Colonic mucosa (tissue), 4 donors: ENCODE data around the gene ACKR4. TPM values are rescaled to one million over a fixed set of nuclear protein-coding genes. Genes with fewer than 3 reads are reported as not detected.
"Not testable (repeated sequence)": the region's sequence is repeated elsewhere in the genome, so short reads cannot be mapped to it uniquely, and the experiment has no call there.

Experiments used
- DNase-seq: peaks from one replicate; pipeline ENCODE4 v3.0.0-alpha.2; 2020
- H3K27ac ChIP-seq: fragments of 200-600 bp; one replicate; pipeline ENCODE4 v1.8.0; 2021
- H3K27me3 ChIP-seq: fragments of 200-600 bp; one replicate; pipeline ENCODE4 v1.8.0; 2021
- H3K36me3 ChIP-seq: fragments of 200-600 bp; one replicate; pipeline ENCODE4 v1.8.0; 2021
- H3K4me1 ChIP-seq: fragments of 200-600 bp; one replicate; pipeline ENCODE4 v1.8.0; 2021; ENCODE audit warnings: mild to moderate bottlenecking
- H3K4me3 ChIP-seq: fragments of 200-600 bp; one replicate; pipeline ENCODE4 v1.8.0; 2021
- H3K9ac ChIP-seq, 2 donors: one replicate each; pipeline ENCODE4 v1.7.0; 2013; ENCODE audit warnings: control low read depth in 2 of 2, low read depth in 2 of 2, low read length in 2 of 2
- H3K9me3 ChIP-seq: fragments of 200-600 bp; one replicate; pipeline ENCODE4 v1.8.0; 2021
- intact Hi-C: fragments of 100-400 bp; cut with DNase I; formaldehyde crosslinking; loops from one replicate; pipeline ENCODE4 v1.14.1; 2022
- total RNA-seq, 2 donors: library from RNA; stranded (reverse); fragmentation: NEBNext Ultra II Directional in 1 of 2; extraction: Animal tissue kit (Norgen Biotek cat#: 25700) in 1 of 2; gene quantifications; one replicate each; pipeline ENCODE4 v1.2.1, GENCODE V29; 2021
- TF ChIP-seq, protein P1 (sequence below): fragments of 200-600 bp; IDR thresholded peaks from one replicate; pipeline ENCODE4 v1.8.0; 2022; ENCODE audit warnings: antibody characterized with exemption, mild to moderate bottlenecking
- donor health status: healthy.
- donor health status: DM: no; HTN: no; CAD: no.
- donor health status: DM: no; HTN: no; CAD: no.

Gene ACKR4
- total RNA-seq, 2 donors from 2014 or later = 0.90 TPM; not detected in 1

DNA sequence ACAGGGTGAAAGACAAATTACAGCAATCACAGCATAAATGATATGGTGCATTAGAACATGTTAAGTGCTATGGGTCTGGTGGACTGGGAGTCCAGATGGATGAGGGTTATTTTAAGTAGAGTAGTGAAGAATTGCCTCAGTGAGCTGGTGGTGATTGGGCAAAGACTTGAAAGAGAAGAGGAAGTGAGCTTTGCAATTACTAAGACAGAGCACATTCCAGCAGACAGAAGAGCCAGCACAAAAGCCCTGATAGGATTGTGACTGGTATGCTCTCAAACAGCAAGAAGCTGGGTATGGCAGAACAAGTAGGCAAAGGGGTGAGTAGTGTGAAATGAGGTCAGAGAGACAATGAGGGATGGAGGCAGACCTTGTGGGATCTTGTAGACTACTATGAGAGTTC, 2.1 kb upstream of the ACKR4 start:
- intact Hi-C loops = no loop called here
- no peaks in the 10 kb centered on the region for H3K27me3 ChIP-seq
- H3K9me3 ChIP-seq = no peaks in the 10 kb centered on the region
- no peak overlapping the region for H3K4me3 ChIP-seq
- TF ChIP-seq, protein P1, sequence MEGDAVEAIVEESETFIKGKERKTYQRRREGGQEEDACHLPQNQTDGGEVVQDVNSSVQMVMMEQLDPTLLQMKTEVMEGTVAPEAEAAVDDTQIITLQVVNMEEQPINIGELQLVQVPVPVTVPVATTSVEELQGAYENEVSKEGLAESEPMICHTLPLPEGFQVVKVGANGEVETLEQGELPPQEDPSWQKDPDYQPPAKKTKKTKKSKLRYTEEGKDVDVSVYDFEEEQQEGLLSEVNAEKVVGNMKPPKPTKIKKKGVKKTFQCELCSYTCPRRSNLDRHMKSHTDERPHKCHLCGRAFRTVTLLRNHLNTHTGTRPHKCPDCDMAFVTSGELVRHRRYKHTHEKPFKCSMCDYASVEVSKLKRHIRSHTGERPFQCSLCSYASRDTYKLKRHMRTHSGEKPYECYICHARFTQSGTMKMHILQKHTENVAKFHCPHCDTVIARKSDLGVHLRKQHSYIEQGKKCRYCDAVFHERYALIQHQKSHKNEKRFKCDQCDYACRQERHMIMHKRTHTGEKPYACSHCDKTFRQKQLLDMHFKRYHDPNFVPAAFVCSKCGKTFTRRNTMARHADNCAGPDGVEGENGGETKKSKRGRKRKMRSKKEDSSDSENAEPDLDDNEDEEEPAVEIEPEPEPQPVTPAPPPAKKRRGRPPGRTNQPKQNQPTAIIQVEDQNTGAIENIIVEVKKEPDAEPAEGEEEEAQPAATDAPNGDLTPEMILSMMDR = no peak
- no peaks in the 10 kb centered on the region for H3K4me1 ChIP-seq
- H3K9ac ChIP-seq = no peak overlapping the region
- no peaks in the 10 kb centered on the region for H3K36me3 ChIP-seq
- DNase-seq = no peak
- no peak overlapping the region for H3K27ac ChIP-seq

DNA sequence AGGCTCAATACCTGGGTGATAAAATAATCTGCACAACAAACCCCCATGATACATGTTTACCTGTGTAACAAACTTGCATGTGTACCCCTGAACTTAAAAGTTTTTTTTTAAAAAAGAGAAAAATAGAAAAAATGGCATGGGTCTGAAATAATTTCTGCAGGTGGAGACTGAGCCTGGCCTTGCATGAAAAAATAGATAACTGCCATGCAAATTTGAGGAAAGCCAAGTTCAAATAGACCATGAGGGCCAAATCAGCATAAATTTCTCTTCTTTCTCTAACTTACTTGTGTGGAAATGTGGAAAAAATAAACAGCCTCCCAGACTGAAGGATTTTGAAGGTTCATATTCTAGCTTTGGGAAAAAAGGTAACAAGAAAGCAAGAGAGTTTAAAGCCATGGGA, 744 bp upstream of the ACKR4 start:
- TF ChIP-seq, protein P1 = no peak

DNA sequence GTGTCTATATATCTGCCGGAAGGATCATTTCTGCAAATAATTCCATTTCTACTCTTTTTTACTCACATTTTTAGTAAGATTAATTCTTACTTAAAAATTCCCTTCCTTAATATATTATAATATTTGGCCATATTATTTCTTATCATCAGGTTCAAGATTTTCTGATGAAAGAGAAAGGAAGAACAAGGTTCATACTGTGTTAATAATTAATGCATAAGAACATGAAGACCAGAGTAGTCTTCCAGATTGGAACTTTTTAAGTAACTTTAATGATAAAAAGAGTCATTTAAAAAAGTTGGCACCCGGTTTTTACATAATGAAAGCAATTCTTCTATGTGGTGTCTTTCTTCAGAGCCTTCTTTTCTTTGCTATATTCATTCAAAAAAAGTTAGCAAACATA, 590 bp downstream of the ACKR4 start:
- no peak overlapping the region for H3K9ac ChIP-seq
- no peaks in the 10 kb centered on the region for H3K9me3 ChIP-seq
- H3K27me3 ChIP-seq = no peaks in the 10 kb centered on the region
- no peaks in the 10 kb centered on the region for H3K36me3 ChIP-seq
- no peaks in the 10 kb centered on the region for H3K4me1 ChIP-seq
- intact Hi-C loops = no loop called here
- no peak overlapping the region for H3K4me3 ChIP-seq
- TF ChIP-seq, protein P1 = no peak
- DNase-seq = no peak
- no peak overlapping the region for H3K27ac ChIP-seq

More for the DNA sequence above, 744 bp upstream of the ACKR4 start:
- intact Hi-C loops = no loop called here
- H3K36me3 ChIP-seq = no peaks in the 10 kb centered on the region
- no peak overlapping the region for H3K9ac ChIP-seq
- DNase-seq = no peak
- no peak overlapping the region for H3K27ac ChIP-seq
- no peak overlapping the region for H3K4me3 ChIP-seq
- H3K9me3 ChIP-seq = no peaks in the 10 kb centered on the region
- no peaks in the 10 kb centered on the region for H3K27me3 ChIP-seq
- H3K4me1 ChIP-seq = no peaks in the 10 kb centered on the region

DNA sequence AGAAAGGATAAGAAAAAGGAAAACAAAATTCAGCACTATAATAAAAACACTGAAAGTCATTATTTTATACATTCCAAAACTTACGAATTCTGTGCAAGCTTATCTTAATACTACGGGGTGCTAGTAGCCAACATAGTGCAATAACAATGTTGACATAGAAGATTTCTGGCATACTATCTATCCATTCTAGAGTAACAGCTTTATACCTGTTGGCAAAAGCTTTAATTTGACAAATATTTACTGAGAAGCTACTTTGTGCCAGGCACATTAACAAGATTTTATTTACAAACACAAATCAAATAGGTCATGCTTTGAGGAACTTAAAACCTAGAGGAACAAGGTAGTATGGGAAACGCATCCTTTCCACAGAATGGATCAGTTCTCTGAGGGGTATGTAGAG, 1.1 kb downstream of the ACKR4 start:
- no peak overlapping the region for H3K9ac ChIP-seq
- H3K27me3 ChIP-seq = no peaks in the 10 kb centered on the region
- TF ChIP-seq, protein P1 = no peak
- no peak overlapping the region for H3K4me3 ChIP-seq
- H3K9me3 ChIP-seq = no peaks in the 10 kb centered on the region
- DNase-seq = no peak
- no peak overlapping the region for H3K27ac ChIP-seq
- H3K4me1 ChIP-seq = no peaks in the 10 kb centered on the region
- intact Hi-C loops = no loop called here
- H3K36me3 ChIP-seq = no peaks in the 10 kb centered on the region

DNA sequence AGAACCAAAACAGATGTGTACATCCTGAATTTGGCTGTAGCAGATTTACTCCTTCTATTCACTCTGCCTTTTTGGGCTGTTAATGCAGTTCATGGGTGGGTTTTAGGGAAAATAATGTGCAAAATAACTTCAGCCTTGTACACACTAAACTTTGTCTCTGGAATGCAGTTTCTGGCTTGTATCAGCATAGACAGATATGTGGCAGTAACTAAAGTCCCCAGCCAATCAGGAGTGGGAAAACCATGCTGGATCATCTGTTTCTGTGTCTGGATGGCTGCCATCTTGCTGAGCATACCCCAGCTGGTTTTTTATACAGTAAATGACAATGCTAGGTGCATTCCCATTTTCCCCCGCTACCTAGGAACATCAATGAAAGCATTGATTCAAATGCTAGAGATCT, 3.5 kb downstream of the ACKR4 start:
- H3K27ac ChIP-seq, H3K4me3 ChIP-seq, H3K36me3 ChIP-seq, DNase-seq, H3K9ac ChIP-seq, intact Hi-C loops, H3K27me3 ChIP-seq, H3K4me1 ChIP-seq, H3K9me3 ChIP-seq: not testable (repeated sequence)

DNA sequence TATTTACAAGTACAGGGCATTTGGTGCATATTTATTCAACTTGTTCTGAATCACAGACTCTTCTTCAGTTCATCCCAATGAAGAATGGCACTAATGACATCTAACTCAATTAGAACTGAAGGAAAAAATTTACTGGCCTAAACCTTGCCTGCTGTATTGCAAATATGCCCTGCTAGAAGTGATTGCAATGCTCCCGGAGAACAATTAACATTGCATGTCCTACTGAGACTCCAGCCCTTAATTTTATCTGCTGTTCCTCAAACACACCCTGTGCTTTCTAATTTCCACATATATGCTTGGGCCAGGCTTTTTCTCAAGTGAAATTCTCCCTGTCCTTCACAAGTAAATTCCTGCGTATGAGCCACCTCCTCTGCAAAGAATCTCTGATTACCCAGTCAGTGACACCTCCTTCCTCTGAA, 8.3 kb downstream of the ACKR4 start:
- Histone ChIP-seq H3K9ac (no peak overlapping the region), H3K27ac (no peak overlapping the region), H3K36me3 (no peaks in the 10 kb centered on the region), H3K4me3 (no peak overlapping the region), H3K9me3 (no peaks in the 10 kb centered on the region), H3K27me3 (no peaks in the 10 kb centered on the region), H3K4me1 (no peaks in the 10 kb centered on the region)
- TF ChIP-seq, protein P1 = no peak
- intact Hi-C loops = no loop called here
- no peak for DNase-seq
